A673 (cell line): ENCODE data around the gene ITCH.
"Not testable (repeated sequence)": the region's sequence is repeated elsewhere in the genome, so short reads cannot be mapped to it uniquely, and the experiment has no call there.

ENCODE experiments used
- CTCF ChIP-seq: fragments of 300-800, 200-600 bp; sonication (generic); conservative IDR thresholded peaks from 2 replicates; pipeline ENCODE4 v1.5.1; 2017; ENCODE audit warnings: low read depth, mild to moderate bottlenecking, antibody characterized with exemption, low read length, moderate library complexity, mixed read lengths
- EZH2 ChIP-seq: fragments of 200-600 bp; sonication (generic); IDR thresholded peaks from 2 replicates; pipeline ENCODE4 v1.6.1; 2017; ENCODE audit warnings: borderline replicate concordance, low read depth, mild to moderate bottlenecking, mixed read lengths, antibody characterized with exemption, low read length; ENCODE audit not compliant: poor library complexity, severe bottlenecking

- TF ChIP-seq CTCF, EZH2: not testable (repeated sequence)
Measured at GRCh38 chr20:34425032-34425690, 62.1 kb downstream of the ITCH start.
